BLaER1 treated with 17β-estradiol and CSF1 and Interleukin-3, amounts not matched to agents 10 nM and 100 nM (cell line): Measurements from ENCODE around the gene PANX2.

Source experiments
- H3K27ac ChIP-seq, 11 experiments: shearing (Covaris generic); formaldehyde crosslinking; 2 replicates each; pipeline ENCODE4 v1.8.1; 2022
- H3K27me3 ChIP-seq, 11 experiments: shearing (Covaris generic); formaldehyde crosslinking; 2 replicates each; pipeline ENCODE4 v1.8.1; 2022
- H3K36me3 ChIP-seq, 11 experiments: shearing (Covaris generic); formaldehyde crosslinking; 2 replicates each; pipeline ENCODE4 v1.8.1; 2022
- H3K4me1 ChIP-seq, 10 experiments: shearing (Covaris generic); formaldehyde crosslinking; 2 replicates each; pipeline ENCODE4 v1.8.1; 2022
- H3K4me2 ChIP-seq, 11 experiments: shearing (Covaris generic); formaldehyde crosslinking; 2 replicates each; pipeline ENCODE4 v1.8.1; 2022
- H3K4me3 ChIP-seq, 10 experiments: shearing (Covaris generic); formaldehyde crosslinking; 2 replicates each; pipeline ENCODE4 v1.8.1; 2022
- H3K9ac ChIP-seq, 11 experiments: shearing (Covaris generic); formaldehyde crosslinking; 2 replicates each; pipeline ENCODE4 v1.8.1; 2022
- H3K9me3 ChIP-seq, 11 experiments: shearing (Covaris generic); formaldehyde crosslinking; replicated peaks in 1 of 11; 2 replicates each; pipeline ENCODE4 v1.8.1; 2022
- H4K20me1 ChIP-seq, 11 experiments: shearing (Covaris generic); formaldehyde crosslinking; 2 replicates each; pipeline ENCODE4 v1.8.1; 2022
- Cebpa-rat ChIP-seq, 11 experiments: shearing (Covaris generic); IDR thresholded peaks; 2 replicates each; pipeline ENCODE4 v1.8.1; 2022

Gene PANX2

DNA sequence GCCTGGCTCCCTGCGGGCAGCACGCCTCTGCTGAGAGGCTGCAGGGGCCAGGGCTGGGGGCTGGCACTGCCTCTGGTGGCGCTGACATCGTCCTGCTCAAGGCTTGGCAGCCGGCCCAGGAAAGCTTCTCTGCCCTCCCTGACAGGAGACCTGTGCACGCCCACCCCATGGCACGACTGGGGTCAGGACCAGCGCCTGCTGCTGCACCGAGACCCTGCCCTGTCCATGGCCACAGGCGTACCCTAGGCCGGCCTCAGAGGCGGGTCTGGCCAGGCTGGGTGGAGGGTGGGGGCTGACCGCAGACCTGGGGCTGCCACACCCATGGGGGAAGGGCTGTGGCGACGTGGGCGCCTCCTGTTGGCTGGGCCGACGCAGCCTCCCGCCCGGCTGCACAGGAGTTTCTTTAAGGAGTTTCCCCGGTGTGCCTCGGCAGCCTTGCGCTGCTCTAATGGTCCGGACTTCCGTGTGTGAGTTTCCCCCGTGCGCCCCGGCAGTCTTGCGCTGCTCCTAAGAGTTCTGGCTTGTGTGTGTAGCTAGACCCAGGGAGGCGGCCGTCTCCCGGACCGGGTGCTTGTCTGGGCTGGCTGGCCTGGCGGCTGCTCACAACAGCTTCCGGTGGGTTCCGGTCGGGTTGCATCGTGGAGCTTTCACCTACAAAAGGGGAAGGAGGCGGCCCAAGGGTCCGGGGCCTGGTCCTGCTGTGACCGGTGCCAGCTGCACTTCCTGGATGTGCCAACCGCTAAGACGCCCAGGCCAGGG lies 19.8 kb downstream of the PANX2 start:
- H4K20me1 ChIP-seq, result peaks cover 26 to 89% (median 69%) of the 10 kb centered on the region in 11 experiments; a peak in 21 of 22 replicates

GRCh38 chr22:50190941-50191741 lies 20.6 kb downstream of the PANX2 start:
- H3K36me3 ChIP-seq, result peaks cover 17 to 35% (median 25%) of the 10 kb centered on the region in 11 experiments; a peak in 21 of 22 replicates
- H4K20me1 ChIP-seq, result peaks cover 28 to 97% (median 77%) of the 10 kb centered on the region in 11 experiments; a peak in 21 of 22 replicates
- peaks cover 0 to 37% (median 0%) of the 10 kb centered on the region in 11 experiments; a peak in 6 of 22 replicates for H3K27me3 ChIP-seq
- peak in 2 of 11 experiments; percentile 4 to 12; a peak in 3 of 22 replicates for TF ChIP-seq Cebpa-rat (IDR thresholded peaks at IDR 0.05)
- peak overlapping the region; percentile 75 to 99 (median 95) for H3K27ac ChIP-seq
- peak overlapping the region; percentile 86 to 100 (median 98) for H3K4me2 ChIP-seq
- H3K9ac ChIP-seq, result peak overlapping the region; percentile 70 to 99 (median 91)
- no peaks in the 10 kb centered on the region for H3K9me3 ChIP-seq
- peaks cover 92 to 98% (median 96%) of the 10 kb centered on the region in 10 experiments for H3K4me1 ChIP-seq
- peak overlapping the region; percentile 40 to 65 (median 50); a peak in 19 of 20 replicates for H3K4me3 ChIP-seq

More for the DNA sequence above, 19.8 kb downstream of the PANX2 start:
- Histone ChIP-seq H3K36me3 (peaks cover 11 to 27% (median 20%) of the 10 kb centered on the region in 11 experiments; a peak in 20 of 22 replicates), H3K4me3 (peak overlapping the region; percentile 40 to 65 (median 50); a peak in 19 of 20 replicates), H3K9ac (peak overlapping the region; percentile 70 to 99 (median 91)), H3K4me1 (peaks cover 87 to 92% (median 89%) of the 10 kb centered on the region in 10 experiments), H3K9me3 (no peaks in the 10 kb centered on the region), H3K4me2 (peak overlapping the region; percentile 86 to 100 (median 98)), H3K27ac (peak overlapping the region; percentile 75 to 99 (median 95)), H3K27me3 (peaks cover under 1 to 33% (median 1%) of the 10 kb centered on the region in 11 experiments; a peak in 16 of 22 replicates)
- peak in 7 of 11 experiments; percentile 10 to 68 (median 45); a peak in 7 of 22 replicates for TF ChIP-seq Cebpa-rat (IDR thresholded peaks at IDR 0.05)

DNA sequence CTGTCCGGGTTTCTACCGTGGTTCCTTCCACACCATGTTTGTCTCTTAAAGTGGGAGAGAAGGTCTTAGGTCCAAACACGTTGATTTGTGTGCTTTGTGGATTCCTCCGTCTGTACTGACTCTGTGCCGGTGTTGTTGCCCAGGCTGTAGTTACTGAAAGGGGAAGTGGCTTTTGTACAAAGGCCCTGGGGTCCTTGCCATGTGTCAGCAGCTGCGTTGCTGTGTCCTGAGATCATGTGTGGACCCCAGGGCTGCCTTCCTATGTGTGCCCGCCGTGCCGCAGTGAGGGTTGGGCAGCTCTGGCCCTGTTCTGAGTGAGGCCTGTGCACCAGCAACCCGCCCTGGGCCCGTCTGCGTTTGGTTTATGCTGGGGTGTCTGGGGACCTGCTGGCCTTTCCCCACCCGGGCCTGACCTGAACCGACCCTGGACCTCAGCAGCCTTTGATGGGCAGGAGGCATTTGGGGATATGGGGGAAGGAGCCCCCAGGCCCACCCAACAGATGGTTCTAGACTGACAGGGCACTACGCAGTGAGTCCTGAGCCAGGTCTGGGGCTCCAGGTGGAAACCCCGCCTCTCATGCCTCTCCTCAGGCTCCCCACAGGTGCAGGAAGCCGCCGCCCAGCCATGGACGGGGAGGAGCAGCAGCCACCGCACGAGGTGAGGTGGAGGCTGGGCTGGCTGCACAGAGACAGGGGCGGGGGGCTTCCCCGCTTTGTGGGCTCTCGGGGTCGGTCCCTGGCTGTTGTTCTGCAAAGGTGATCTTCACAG lies 22.1 kb downstream of the PANX2 start:
- peaks cover 86 to 100% (median 99%) of the 10 kb centered on the region in 10 experiments for H3K4me1 ChIP-seq
- peaks cover 25 to 49% (median 38%) of the 10 kb centered on the region in 11 experiments for H3K36me3 ChIP-seq
- peak overlapping the region; percentile 86 to 100 (median 98) for H3K4me2 ChIP-seq
- H4K20me1 ChIP-seq, result peaks cover 40 to 100% (median 84%) of the 10 kb centered on the region in 11 experiments; a peak in 21 of 22 replicates
- H3K9ac ChIP-seq, result peak overlapping the region; percentile 65 to 99 (median 91)
- peak overlapping the region; percentile 15 to 65 (median 50); a peak in 18 of 20 replicates for H3K4me3 ChIP-seq
- H3K27ac ChIP-seq, result peak overlapping the region; percentile 75 to 99 (median 95)
- peaks cover 0 to 37% (median 0%) of the 10 kb centered on the region in 11 experiments; a peak in 6 of 22 replicates for H3K27me3 ChIP-seq
- no peaks in the 10 kb centered on the region for H3K9me3 ChIP-seq
- TF ChIP-seq Cebpa-rat (IDR thresholded peaks at IDR 0.05), result no peak

- Histone ChIP-seq H3K4me2 (peak overlapping the region; percentile 86 to 100 (median 98)), H3K27me3 (peaks cover 0 to 30% (median 0%) of the 10 kb centered on the region in 11 experiments; a peak in 6 of 22 replicates), H3K9ac (peak overlapping the region; percentile 65 to 99 (median 91); a peak in 19 of 22 replicates), H3K36me3 (peaks cover 30 to 54% (median 45%) of the 10 kb centered on the region in 11 experiments), H3K4me3 (peak overlapping the region in 7 of 10 experiments; percentile 44 to 65 (median 50); a peak in 12 of 20 replicates), H3K9me3 (no peaks in the 10 kb centered on the region), H3K27ac (peak overlapping the region in 9 of 11 experiments; percentile 75 to 99 (median 96); a peak in 18 of 22 replicates), H3K4me1 (peaks cover 76 to 100% (median 96%) of the 10 kb centered on the region in 10 experiments), H4K20me1 (peaks cover 42 to 100% (median 84%) of the 10 kb centered on the region in 11 experiments; a peak in 21 of 22 replicates)
- no peak for TF ChIP-seq Cebpa-rat (IDR thresholded peaks at IDR 0.05)
These were observed 23.1 kb downstream of the PANX2 start for GRCh38 chr22:50193621-50194020.

- Histone ChIP-seq H3K9me3 (no peaks in the 10 kb centered on the region), H3K4me1 (peaks cover 70 to 100% (median 95%) of the 10 kb centered on the region in 10 experiments), H3K9ac (peak overlapping the region; percentile 65 to 99 (median 91); a peak in 19 of 22 replicates), H3K27me3 (peaks cover 0 to 28% (median 0%) of the 10 kb centered on the region in 11 experiments; a peak in 6 of 22 replicates), H3K4me3 (peak overlapping the region in 8 of 10 experiments; percentile 14 to 65 (median 50); a peak in 12 of 20 replicates), H3K36me3 (peaks cover 35 to 59% (median 51%) of the 10 kb centered on the region in 11 experiments), H3K4me2 (peak overlapping the region; percentile 86 to 100 (median 98)), H3K27ac (peak overlapping the region in 8 of 11 experiments; percentile 93 to 99 (median 96); a peak in 18 of 22 replicates), H4K20me1 (peaks cover 42 to 100% (median 84%) of the 10 kb centered on the region in 11 experiments; a peak in 21 of 22 replicates)
- no peak for TF ChIP-seq Cebpa-rat (IDR thresholded peaks at IDR 0.05)
These were observed 23.7 kb downstream of the PANX2 start for GRCh38 chr22:50194037-50194805.

GRCh38 chr22:50196256-50196655 lies 25.7 kb downstream of the PANX2 start:
- peaks cover 37 to 65% (median 56%) of the 10 kb centered on the region in 11 experiments for H3K36me3 ChIP-seq
- no peak overlapping the region for H3K4me3 ChIP-seq
- peak overlapping the region in 10 of 11 experiments; percentile 86 to 100 (median 98); a peak in 19 of 22 replicates for H3K4me2 ChIP-seq
- TF ChIP-seq Cebpa-rat (IDR thresholded peaks at IDR 0.05), result no peak
- H3K27me3 ChIP-seq, result peaks cover 0 to 35% (median 0%) of the 10 kb centered on the region in 11 experiments; a peak in 6 of 22 replicates
- H3K4me1 ChIP-seq, result peaks cover 57 to 92% (median 88%) of the 10 kb centered on the region in 10 experiments
- H4K20me1 ChIP-seq, result peaks cover 32 to 95% (median 81%) of the 10 kb centered on the region in 11 experiments; a peak in 21 of 22 replicates
- H3K27ac ChIP-seq, result peak overlapping the region in 5 of 11 experiments; percentile 10 to 99 (median 29); a peak in 6 of 22 replicates
- H3K9ac ChIP-seq, result peak overlapping the region in 7 of 11 experiments; percentile 12 to 99 (median 96); a peak in 9 of 22 replicates
- no peaks in the 10 kb centered on the region for H3K9me3 ChIP-seq
